GM23248 (cell line): ENCODE results near the gene MED10. TPM values are rescaled to one million over a fixed set of nuclear protein-coding genes. Genes with fewer than 3 reads are reported as not detected.

ENCODE experiments used
- DNase-seq: peaks from one replicate; pipeline ENCODE4 v3.0.0-alpha.2; 2015
- H2AFZ ChIP-seq: fragments of 200-600 bp; sonication (generic); 2 replicates; pipeline ENCODE4 v1.6.1; 2016; ENCODE audit warnings: antibody characterized with exemption
- H3F3A ChIP-seq: fragments of 200-600 bp; sonication (generic); 2 replicates; pipeline ENCODE4 v1.6.1; 2016; ENCODE audit warnings: mild to moderate bottlenecking, antibody characterized with exemption, mixed run types; ENCODE audit not compliant: insufficient read depth
- H3K27ac ChIP-seq: fragments of 200-600 bp; sonication (generic); 2 replicates; pipeline ENCODE4 v1.5.1; 2016; ENCODE audit warnings: mild to moderate bottlenecking
- H3K27me3 ChIP-seq: fragments of 200-600 bp; sonication (generic); replicated peaks from 2 replicates; pipeline ENCODE4 v1.6.1; 2016; ENCODE audit warnings: mild to moderate bottlenecking; ENCODE audit not compliant: insufficient read depth
- H3K36me3 ChIP-seq: fragments of 200-600 bp; sonication (generic); 2 replicates; pipeline ENCODE4 v1.6.1; 2016; ENCODE audit warnings: low read depth, mild to moderate bottlenecking
- H3K4me1 ChIP-seq: fragments of 200-600 bp; sonication (generic); 2 replicates; pipeline ENCODE4 v1.6.1; 2016; ENCODE audit warnings: mild to moderate bottlenecking; ENCODE audit not compliant: insufficient read depth
- H3K4me2 ChIP-seq: fragments of 200-600 bp; sonication (generic); one replicate; pipeline ENCODE4 v1.6.1; 2016; ENCODE audit warnings: mild to moderate bottlenecking; ENCODE audit not compliant: unreplicated experiment
- H3K4me3 ChIP-seq: fragments of 200-600 bp; sonication (generic); 2 replicates; pipeline ENCODE4 v1.5.1; 2016; ENCODE audit warnings: mild to moderate bottlenecking
- H3K79me2 ChIP-seq: fragments of 200-600 bp; sonication (generic); 2 replicates; pipeline ENCODE4 v1.6.1; 2016; ENCODE audit warnings: mild to moderate bottlenecking; ENCODE audit not compliant: insufficient read depth
- H3K9ac ChIP-seq: fragments of 200-600 bp; sonication (generic); 2 replicates; pipeline ENCODE4 v1.6.1; 2016; ENCODE audit warnings: mild to moderate bottlenecking
- H3K9me2 ChIP-seq: fragments of 200-600 bp; sonication (generic); 2 replicates; pipeline ENCODE4 v1.6.1; 2016; ENCODE audit warnings: mixed run types, mild to moderate bottlenecking, moderate library complexity; ENCODE audit not compliant: insufficient read depth
- H3K9me3 ChIP-seq: fragments of 200-600 bp; sonication (generic); one replicate; pipeline ENCODE4 v1.6.1; 2017; ENCODE audit warnings: low read depth
- H4K20me1 ChIP-seq: fragments of 200-600 bp; sonication (generic); 2 replicates; pipeline ENCODE4 v1.6.0; 2016; ENCODE audit not compliant: insufficient read depth
- EZH2 ChIP-seq: fragments of 200-600 bp; sonication (generic); IDR thresholded peaks from 2 replicates; pipeline ENCODE4 v1.6.1; 2018; ENCODE audit warnings: antibody characterized with exemption, mild to moderate bottlenecking; ENCODE audit not compliant: insufficient read depth, poor library complexity, severe bottlenecking
- EZH2phosphoT487 ChIP-seq: fragments of 200-600 bp; sonication (generic); IDR thresholded peaks from 2 replicates; pipeline ENCODE4 v1.6.1; 2018; ENCODE audit warnings: antibody characterized with exemption, moderate library complexity, mild to moderate bottlenecking, low read depth; ENCODE audit not compliant: insufficient read depth
- WGBS, 2 experiments: methylation state at CpG; one replicate each; pipeline ENCODE4 v1.1.6; 2015 to 2017; ENCODE audit warnings: low lambda C conversion rate in 2 of 2, low coverage in 1 of 2; ENCODE audit errors: missing lambda C conversion rate in 2 of 2; 5-methylcytosine and 5-hydroxymethylcytosine counted together
- in situ Hi-C: fragments of 300-500 bp; cut with MboI; formaldehyde crosslinking; loops from 2 replicates; pipeline ENCODE4 v1.15.0; 2020
- polyA plus RNA-seq: library from polyadenylated mRNA; unstranded; fragments of >200 nt; fragmentation: Nextera tagmentation; extraction: Ambion mirVana; gene quantifications from 2 replicates; pipeline ENCODE4 v1.2.1, GENCODE V29; 2016
- total RNA-seq: library from RNA; depleted of rRNA; stranded (reverse); fragments of >200 nt; shearing (Covaris generic); gene quantifications from 2 replicates; pipeline ENCODE4 v1.2.3, GENCODE V29; 2014

Gene MED10
- total and polyA plus RNA-seq, 2 experiments from 2014 or later = 27.2 to 117 TPM

- no peaks in the 10 kb centered on the region for H3K79me2 ChIP-seq
- no peaks in the 10 kb centered on the region for H3F3A ChIP-seq
- in situ Hi-C loops = no loop called here
- no peaks in the 10 kb centered on the region for H3K9me2 ChIP-seq
- no peak overlapping the region for H3K4me2 ChIP-seq
- H3K9me3 ChIP-seq = no peaks in the 10 kb centered on the region
- no peaks in the 10 kb centered on the region for H3K4me1 ChIP-seq
- TF ChIP-seq EZH2phosphoT487 (no peak), EZH2 (no peak)
- 47 to 48% methylated on average over 9 of the region's 9 CpGs for WGBS, 2 experiments
- H3K4me3 ChIP-seq = no peak overlapping the region
- no peaks in the 10 kb centered on the region for H3K27me3 ChIP-seq
- no peak overlapping the region for H2AFZ ChIP-seq
- H3K9ac ChIP-seq = no peak overlapping the region
- H4K20me1 ChIP-seq = no peaks in the 10 kb centered on the region
- DNase-seq = no peak
- no peak overlapping the region for H3K27ac ChIP-seq
- no peaks in the 10 kb centered on the region for H3K36me3 ChIP-seq
These were observed 6.5 kb upstream of the MED10 start for GRCh38 chr5:6384856-6385255.

GRCh38 chr5:6383376-6383775, 5.0 kb upstream of the MED10 start:
- H3K79me2 ChIP-seq = peaks cover under 1% of the 10 kb centered on the region
- H3K4me2 ChIP-seq = no peak overlapping the region
- no peak overlapping the region for H3K4me3 ChIP-seq
- H3K4me1 ChIP-seq = peaks cover 4% of the 10 kb centered on the region; the same call in 1 of the 2 replicates
- 59 to 64% methylated on average over 6 of the region's 6 CpGs for WGBS, 2 experiments
- no peak overlapping the region for H2AFZ ChIP-seq
- TF ChIP-seq EZH2 (no peak), EZH2phosphoT487 (no peak)
- no peaks in the 10 kb centered on the region for H3K9me2 ChIP-seq
- no peak overlapping the region for H3K27ac ChIP-seq
- H3K27me3 ChIP-seq = no peaks in the 10 kb centered on the region
- no peaks in the 10 kb centered on the region for H3F3A ChIP-seq
- H4K20me1 ChIP-seq = no peaks in the 10 kb centered on the region
- no peak for DNase-seq
- H3K36me3 ChIP-seq = no peaks in the 10 kb centered on the region
- no peaks in the 10 kb centered on the region for H3K9me3 ChIP-seq
- no peak overlapping the region for H3K9ac ChIP-seq
- in situ Hi-C loops = no loop called here

GRCh38 chr5:6379246-6379645, 899 bp upstream of the MED10 start:
- H3K4me1 ChIP-seq = peaks cover 14% of the 10 kb centered on the region
- DNase-seq = no peak
- no peak overlapping the region for H3K27ac ChIP-seq
- WGBS, 2 experiments = 94 to 95% methylated on average over 4 of the region's 4 CpGs
- no peaks in the 10 kb centered on the region for H3K9me3 ChIP-seq
- H3K36me3 ChIP-seq = peaks cover 26% of the 10 kb centered on the region
- H3K9me2 ChIP-seq = no peaks in the 10 kb centered on the region
- TF ChIP-seq EZH2 = no peak
- TF ChIP-seq EZH2phosphoT487 = no peak
- no peaks in the 10 kb centered on the region; the same call in 1 of the 2 replicates for H4K20me1 ChIP-seq
- H3F3A ChIP-seq = 0 out of 2 replicates have a peak, but pooled peaks cover 5% of the 10 kb centered on the region
- H3K9ac ChIP-seq = no peak overlapping the region
- peak overlapping the region; percentile 97 for H2AFZ ChIP-seq
- H3K4me3 ChIP-seq = peak overlapping the region; percentile 99
- H3K79me2 ChIP-seq = peaks cover 42% of the 10 kb centered on the region
- in situ Hi-C loops = no loop called here
- peak overlapping the region; percentile 100 for H3K4me2 ChIP-seq
- H3K27me3 ChIP-seq = no peaks in the 10 kb centered on the region

- 0 out of 2 replicates have a peak, but pooled peaks cover 5% of the 10 kb centered on the region for H3F3A ChIP-seq
- no peaks in the 10 kb centered on the region for H3K27me3 ChIP-seq
- H2AFZ ChIP-seq = peak overlapping the region; percentile 97
- no peaks in the 10 kb centered on the region for H3K9me3 ChIP-seq
- in situ Hi-C loops = no loop called here
- peak overlapping the region; percentile 99 for H3K4me3 ChIP-seq
- H3K9ac ChIP-seq = peak overlapping the region; percentile 99
- no peak for TF ChIP-seq EZH2phosphoT487
- no peak for TF ChIP-seq EZH2
- WGBS, 2 experiments = 11 to 15% methylated on average over 7 to 8 of the region's 8 CpGs
- H3K79me2 ChIP-seq = peaks cover 47% of the 10 kb centered on the region
- peak overlapping the region; percentile 100 for H3K4me2 ChIP-seq
- no peaks in the 10 kb centered on the region for H3K9me2 ChIP-seq
- peaks cover 14% of the 10 kb centered on the region for H3K4me1 ChIP-seq
- H3K27ac ChIP-seq = no peak overlapping the region
- DNase-seq = no peak
- H3K36me3 ChIP-seq = peaks cover 31% of the 10 kb centered on the region
- H4K20me1 ChIP-seq = no peaks in the 10 kb centered on the region; the same call in 1 of the 2 replicates
These were observed 388 bp upstream of the MED10 start for GRCh38 chr5:6378766-6379103.

GRCh38 chr5:6377582-6377904, 804 bp downstream of the MED10 start:
- no peaks in the 10 kb centered on the region for H3K9me2 ChIP-seq
- no peaks in the 10 kb centered on the region for H3K9me3 ChIP-seq
- no peaks in the 10 kb centered on the region for H3K27me3 ChIP-seq
- no peak for TF ChIP-seq EZH2
- no peak for TF ChIP-seq EZH2phosphoT487
- peak overlapping the region; percentile 100 for H3K4me2 ChIP-seq
- H3K79me2 ChIP-seq = peaks cover 59% of the 10 kb centered on the region
- H4K20me1 ChIP-seq = no peaks in the 10 kb centered on the region; the same call in 1 of the 2 replicates
- peak overlapping the region; percentile 88 for H3K27ac ChIP-seq
- peak overlapping the region; percentile 97 for H2AFZ ChIP-seq
- H3K9ac ChIP-seq = peak overlapping the region; percentile 99
- peaks cover 40% of the 10 kb centered on the region for H3K36me3 ChIP-seq
- DNase-seq = peak; percentile 34
- peaks cover 14% of the 10 kb centered on the region for H3K4me1 ChIP-seq
- in situ Hi-C loops = no loop called here
- 0 out of 2 replicates have a peak, but pooled peaks cover 5% of the 10 kb centered on the region for H3F3A ChIP-seq
- 8 to 15% methylated on average over 6 of the region's 6 CpGs for WGBS, 2 experiments
- H3K4me3 ChIP-seq = peak overlapping the region; percentile 99
